ENCODE results near the gene ELAC2. TPM values are rescaled to one million over a fixed set of nuclear protein-coding genes. Genes with fewer than 3 reads are reported as not detected.

Gene ELAC2
- total RNA-seq, 2 experiments from 2014 or later: 57.4 to 60.2 TPM

GRCh38 chr17:13030459-13031300 is 12.9 kb upstream of the ELAC2 start:
- Mint-ChIP-seq H3K27me3 (peaks cover 9% of the 10 kb centered on the region), H3K27ac (no peak overlapping the region), H3K36me3 (no peaks in the 10 kb centered on the region), H3K4me1 (peaks cover 8% of the 10 kb centered on the region), H3K4me3 (no peak overlapping the region), H3K9me3 (peaks cover 2% of the 10 kb centered on the region)
- POLR2A ChIA-PET: interaction anchor here (2.7 kb wide), 1 partner anchor 12 kb away, joined by 8 read pairs; the partner anchor contains the start of gene ELAC2
- DNase-seq (no peak), ATAC-seq (ENCODE audit: low read depth) (peak; percentile 33)

DNA sequence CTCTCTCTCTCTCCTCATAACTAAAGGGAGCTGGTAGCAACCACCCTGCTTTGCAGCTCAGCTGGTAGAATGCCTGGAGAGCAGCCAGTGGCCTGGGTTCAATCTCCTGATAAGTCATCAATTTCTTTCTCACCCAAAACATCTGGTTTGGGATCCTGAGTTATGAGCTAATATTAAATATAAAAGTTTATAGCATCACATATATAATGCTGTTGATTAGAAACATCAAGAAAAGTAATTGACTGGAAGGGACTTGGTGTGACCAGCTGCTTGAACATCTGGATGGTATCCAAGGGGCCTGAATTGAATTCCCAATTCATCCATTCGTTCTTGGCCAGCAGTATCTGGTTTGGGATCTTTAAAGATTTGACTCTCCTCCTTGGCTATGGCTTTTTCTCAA is 12.2 kb upstream of the ELAC2 start:
- POLR2A ChIA-PET: interaction anchor here (2.7 kb wide), 1 partner anchor 12 kb away, joined by 8 read pairs; the partner anchor contains the start of gene ELAC2
- peaks cover 2% of the 10 kb centered on the region for H3K9me3 Mint-ChIP-seq
- H3K27me3 Mint-ChIP-seq: peaks cover 5% of the 10 kb centered on the region
- peaks cover 8% of the 10 kb centered on the region for H3K4me1 Mint-ChIP-seq
- no peak for ATAC-seq (ENCODE audit: low read depth)
- DNase-seq: no peak
- no peaks in the 10 kb centered on the region for H3K36me3 Mint-ChIP-seq
- no peak overlapping the region for H3K4me3 Mint-ChIP-seq
- no peak overlapping the region for H3K27ac Mint-ChIP-seq

- Mint-ChIP-seq H3K4me1 (peaks cover 11% of the 10 kb centered on the region), H3K27me3 (peaks cover 5% of the 10 kb centered on the region), H3K36me3 (no peaks in the 10 kb centered on the region), H3K4me3 (no peak overlapping the region), H3K27ac (no peak overlapping the region), H3K9me3 (no peaks in the 10 kb centered on the region)
- ATAC-seq (ENCODE audit: low read depth) (no peak), DNase-seq (no peak)
- POLR2A ChIA-PET: interaction anchor here (2.7 kb wide), 1 partner anchor 11 kb away, joined by 8 read pairs; the partner anchor contains the start of gene ELAC2
Measured at GRCh38 chr17:13029340-13029739, 11.5 kb upstream of the ELAC2 start.

- H3K27me3 Mint-ChIP-seq: peaks cover 5% of the 10 kb centered on the region
- no peak overlapping the region for H3K27ac Mint-ChIP-seq
- no peak for ATAC-seq (ENCODE audit: low read depth)
- no peaks in the 10 kb centered on the region for H3K9me3 Mint-ChIP-seq
- no peak for DNase-seq
- H3K36me3 Mint-ChIP-seq: no peaks in the 10 kb centered on the region
- peaks cover 9% of the 10 kb centered on the region for H3K4me1 Mint-ChIP-seq
- H3K4me3 Mint-ChIP-seq: no peak overlapping the region
- POLR2A ChIA-PET: no interaction called here
Measured at GRCh38 chr17:13027246-13027645, 9.4 kb upstream of the ELAC2 start.

GRCh38 chr17:13025687-13026086 is 7.9 kb upstream of the ELAC2 start:
- POLR2A ChIA-PET: no interaction called here
- H3K36me3 Mint-ChIP-seq: no peaks in the 10 kb centered on the region
- DNase-seq: no peak
- H3K27ac Mint-ChIP-seq: no peak overlapping the region
- no peak overlapping the region for H3K4me3 Mint-ChIP-seq
- H3K27me3 Mint-ChIP-seq: peaks cover 5% of the 10 kb centered on the region
- peaks cover 7% of the 10 kb centered on the region for H3K4me1 Mint-ChIP-seq
- H3K9me3 Mint-ChIP-seq: no peaks in the 10 kb centered on the region
- no peak for ATAC-seq (ENCODE audit: low read depth)

- DNase-seq (no peak), ATAC-seq (ENCODE audit: low read depth) (no peak)
- no peak overlapping the region for H3K27ac Mint-ChIP-seq
- peaks cover 5% of the 10 kb centered on the region for H3K4me1 Mint-ChIP-seq
- H3K27me3 Mint-ChIP-seq: peaks cover 5% of the 10 kb centered on the region
- no peak overlapping the region for H3K4me3 Mint-ChIP-seq
- no peaks in the 10 kb centered on the region for H3K36me3 Mint-ChIP-seq
- POLR2A ChIA-PET: no interaction called here
- no peaks in the 10 kb centered on the region for H3K9me3 Mint-ChIP-seq
Measured at GRCh38 chr17:13025258-13025627, 7.4 kb upstream of the ELAC2 start.

GRCh38 chr17:13024526-13025257 is 6.9 kb upstream of the ELAC2 start:
- H3K36me3 Mint-ChIP-seq: no peaks in the 10 kb centered on the region
- POLR2A ChIA-PET: no interaction called here
- peak; percentile 67 for ATAC-seq (ENCODE audit: low read depth)
- peaks cover 5% of the 10 kb centered on the region for H3K27me3 Mint-ChIP-seq
- H3K27ac Mint-ChIP-seq: no peak overlapping the region
- no peaks in the 10 kb centered on the region for H3K9me3 Mint-ChIP-seq
- H3K4me1 Mint-ChIP-seq: peaks cover 5% of the 10 kb centered on the region
- peak overlapping the region; percentile 59 for H3K4me3 Mint-ChIP-seq
- DNase-seq: peak; percentile 70

GRCh38 chr17:13024016-13024415 is 6.2 kb upstream of the ELAC2 start:
- no peak overlapping the region for H3K4me3 Mint-ChIP-seq
- H3K4me1 Mint-ChIP-seq: peaks cover 5% of the 10 kb centered on the region
- no peak for DNase-seq
- peaks cover 5% of the 10 kb centered on the region for H3K27me3 Mint-ChIP-seq
- H3K27ac Mint-ChIP-seq: no peak overlapping the region
- no peaks in the 10 kb centered on the region for H3K9me3 Mint-ChIP-seq
- no peaks in the 10 kb centered on the region for H3K36me3 Mint-ChIP-seq
- ATAC-seq (ENCODE audit: low read depth): no peak
- POLR2A ChIA-PET: no interaction called here

DNA sequence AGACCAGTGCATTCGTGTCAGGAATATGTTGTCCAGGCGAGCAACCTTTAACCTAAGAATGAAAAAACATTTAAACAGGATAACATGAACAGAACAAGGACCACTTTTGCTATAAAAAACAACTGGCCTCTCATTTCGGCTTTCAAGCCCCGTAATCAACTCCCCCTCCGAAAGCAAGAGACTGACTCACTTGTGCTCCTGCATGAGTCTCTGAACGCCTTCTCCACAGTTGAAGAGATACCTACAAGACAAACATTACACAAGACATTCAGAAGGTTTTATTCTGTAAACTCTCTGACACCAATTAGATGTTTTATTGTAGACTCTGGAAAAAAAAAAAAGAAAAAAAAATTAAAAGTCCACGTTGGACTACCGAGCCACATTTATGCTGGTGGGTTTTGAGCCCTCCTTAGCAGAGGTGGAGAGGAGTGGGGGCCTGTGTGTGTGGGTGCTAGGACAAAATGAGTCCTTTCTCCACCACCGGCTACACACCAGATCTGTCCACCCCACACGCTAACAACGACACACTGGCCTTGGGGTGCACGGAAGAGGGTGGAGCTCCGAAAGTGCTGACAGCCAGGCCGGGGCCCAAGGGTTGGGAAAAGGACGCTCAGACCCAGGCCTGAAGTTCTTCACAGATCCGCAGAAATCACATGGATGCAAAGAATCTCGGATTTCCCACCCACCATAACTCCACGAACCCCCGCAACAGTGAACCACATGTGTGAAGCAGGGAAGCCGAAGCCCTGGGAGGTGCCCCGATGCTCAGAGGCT is 759 bp downstream of the ELAC2 start:
- no peak for ATAC-seq (ENCODE audit: low read depth)
- H3K27ac Mint-ChIP-seq: peak overlapping the region; percentile 91
- POLR2A ChIA-PET: interaction anchor here (1.0 to 2.2 kb wide), 4 partner anchors 13 to 1020 kb away, joined by 3 to 14 read pairs (median 7); partner anchors contain the start of gene ZNF18

DNA sequence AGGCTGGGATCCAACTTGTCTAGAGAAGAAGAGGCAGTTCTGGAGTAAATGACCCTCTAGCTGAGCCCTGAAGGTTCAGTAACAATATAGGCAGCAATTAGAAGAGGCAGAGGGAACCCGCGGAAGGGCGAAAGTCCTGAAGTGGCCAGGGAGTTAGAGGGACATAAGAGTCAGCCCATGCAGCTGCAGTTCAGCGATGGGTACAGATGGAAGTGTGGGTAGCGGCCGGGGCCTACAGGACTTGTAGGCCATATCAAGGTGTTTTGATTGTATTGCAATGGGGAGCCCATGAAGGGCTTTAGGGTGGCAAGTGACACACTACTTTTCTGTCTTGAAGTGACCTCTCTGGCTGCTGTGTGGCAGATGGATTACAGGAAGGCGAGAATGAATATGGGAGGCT is 3.0 kb downstream of the ELAC2 start:
- POLR2A ChIA-PET: no interaction called here
- H3K9me3 Mint-ChIP-seq: no peaks in the 10 kb centered on the region
- H3K27me3 Mint-ChIP-seq: no peaks in the 10 kb centered on the region
- peaks cover 11% of the 10 kb centered on the region for H3K4me1 Mint-ChIP-seq
- peaks cover 37% of the 10 kb centered on the region for H3K36me3 Mint-ChIP-seq
- H3K27ac Mint-ChIP-seq: no peak overlapping the region
- ATAC-seq (ENCODE audit: low read depth) (no peak), DNase-seq (no peak)
- no peak overlapping the region for H3K4me3 Mint-ChIP-seq

More for the DNA sequence above, 759 bp downstream of the ELAC2 start:
- DNase-seq: no peak
- Mint-ChIP-seq H3K9me3 (no peaks in the 10 kb centered on the region), H3K36me3 (peaks cover 23% of the 10 kb centered on the region), H3K4me1 (peaks cover 11% of the 10 kb centered on the region), H3K4me3 (peak overlapping the region; percentile 96), H3K27me3 (no peaks in the 10 kb centered on the region)

DNA sequence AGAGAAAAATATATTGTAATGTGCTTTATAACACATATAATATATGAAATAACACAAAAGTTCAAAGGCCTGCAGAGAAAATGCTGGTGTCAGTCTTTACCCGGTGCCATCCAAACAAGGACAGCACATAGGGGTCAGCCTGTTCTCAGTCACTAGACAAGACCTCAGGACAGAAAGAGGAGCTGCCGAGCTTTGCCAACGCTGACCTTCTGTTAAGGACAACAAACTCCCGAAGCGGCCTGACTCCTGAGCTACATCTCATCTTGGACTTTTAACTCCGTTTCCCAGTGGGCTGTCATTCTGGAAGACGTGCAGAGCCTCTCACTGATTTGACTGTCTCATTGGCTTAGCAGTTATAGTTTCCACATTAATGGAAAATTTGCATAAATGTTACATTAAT is 6.9 kb downstream of the ELAC2 start:
- POLR2A ChIA-PET: no interaction called here
- peaks cover 40% of the 10 kb centered on the region for H3K36me3 Mint-ChIP-seq
- H3K27ac Mint-ChIP-seq: no peak overlapping the region
- H3K27me3 Mint-ChIP-seq: no peaks in the 10 kb centered on the region
- H3K4me1 Mint-ChIP-seq: peaks cover 4% of the 10 kb centered on the region
- ATAC-seq (ENCODE audit: low read depth): no peak
- H3K4me3 Mint-ChIP-seq: no peak overlapping the region
- H3K9me3 Mint-ChIP-seq: no peaks in the 10 kb centered on the region
- DNase-seq: no peak

- H3K36me3 Mint-ChIP-seq: peaks cover 31% of the 10 kb centered on the region
- no peaks in the 10 kb centered on the region for H3K27me3 Mint-ChIP-seq
- ATAC-seq (ENCODE audit: low read depth): no peak
- peaks cover 2% of the 10 kb centered on the region for H3K4me1 Mint-ChIP-seq
- no peak for DNase-seq
- H3K9me3 Mint-ChIP-seq: no peaks in the 10 kb centered on the region
- POLR2A ChIA-PET: interaction anchor here (2.4 kb wide), 1 partner anchor 10 kb away, joined by 6 read pairs; the partner anchor contains the start of gene ELAC2
- H3K27ac Mint-ChIP-seq: no peak overlapping the region
- H3K4me3 Mint-ChIP-seq: no peak overlapping the region
Measured at GRCh38 chr17:13008461-13008860, 9.4 kb downstream of the ELAC2 start.

DNA sequence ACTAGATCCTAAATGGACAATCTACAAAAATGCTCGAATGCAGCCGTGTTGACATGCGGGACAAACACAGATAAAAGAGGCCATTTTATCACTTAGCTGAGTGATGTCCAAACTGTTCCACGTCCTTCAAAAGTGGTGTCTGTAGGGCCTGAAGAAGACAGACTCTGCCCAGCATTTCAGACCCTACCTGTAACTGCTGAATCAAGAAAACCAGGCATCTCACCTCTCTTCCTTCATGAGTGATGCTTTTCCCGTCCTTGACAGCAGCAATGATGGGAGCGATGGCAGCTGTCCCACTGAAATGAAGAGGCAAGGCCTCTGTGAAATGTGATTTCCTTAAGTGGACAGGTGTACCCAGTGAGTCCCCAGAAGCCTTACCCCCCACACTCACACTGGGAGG is 12.3 kb downstream of the ELAC2 start:
- Mint-ChIP-seq H3K27me3 (no peaks in the 10 kb centered on the region), H3K4me1 (no peaks in the 10 kb centered on the region), H3K9me3 (no peaks in the 10 kb centered on the region), H3K4me3 (no peak overlapping the region), H3K27ac (no peak overlapping the region), H3K36me3 (peaks cover 15% of the 10 kb centered on the region)
- POLR2A ChIA-PET: no interaction called here
- ATAC-seq (ENCODE audit: low read depth): no peak
- DNase-seq: no peak

All from activated naive CD8-positive, alpha-beta T cell treated with anti-CD3 and anti-CD28 coated beads, Interleukin-2, amount 10 ng/mL, durations not matched to agents 7 days and 5 days (primary cell).